Measurements from ENCODE around the gene SMURF1. TPM values are rescaled to one million over a fixed set of nuclear protein-coding genes. Genes with fewer than 3 reads are reported as not detected.

Gene SMURF1
- polyA plus RNA-seq, 3 donors from 2014 or later: 0.93 to 2.0 (median 1.2) TPM

DNA sequence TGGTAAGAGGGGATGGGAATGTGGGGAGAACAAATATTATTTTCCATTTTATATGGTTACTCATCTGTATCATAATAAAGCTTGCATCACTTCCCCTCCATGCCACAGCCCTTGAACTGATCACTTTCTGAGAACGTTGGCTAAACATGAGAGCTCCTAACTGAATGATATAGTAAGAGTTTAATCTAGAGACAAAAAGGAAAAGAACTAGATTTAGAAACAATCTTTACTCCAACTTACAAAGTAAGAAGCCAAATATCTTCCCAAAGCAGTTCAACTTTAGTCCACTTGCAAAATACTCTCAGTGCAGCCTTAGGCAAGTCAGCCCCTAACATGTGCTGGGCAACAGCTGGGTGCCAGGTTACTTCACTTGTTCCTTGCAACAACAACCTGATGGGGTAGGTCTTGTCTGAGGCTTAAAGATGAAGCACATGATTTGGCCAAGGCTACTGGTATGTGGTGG is 20.3 kb downstream of the SMURF1 start:
- no peak overlapping the region for H3K4me3 Mint-ChIP-seq
- H3K36me3 Mint-ChIP-seq: peaks cover 0 to 8% (median 3%) of the 10 kb centered on the region in 3 donors
- peaks cover 57 to 70% of the 10 kb centered on the region in 2 donors for H3K4me1 Mint-ChIP-seq
- H3K27me3 Mint-ChIP-seq (ENCODE audit: low read depth in 3 of 3): no peaks in the 10 kb centered on the region
- H3K9me3 Mint-ChIP-seq: no peaks in the 10 kb centered on the region
- no peak for DNase-seq
- peak overlapping the region in 2 of 6 donors; percentile 28 to 40 for H3K27ac Mint-ChIP-seq

- Mint-ChIP-seq H3K36me3 (peaks cover 0 to 13% (median 3%) of the 10 kb centered on the region in 3 donors), H3K27me3 (ENCODE audit: low read depth in 3 of 3) (no peaks in the 10 kb centered on the region), H3K4me1 (peaks cover 57 to 77% of the 10 kb centered on the region in 2 donors)
These were observed 21.1 kb downstream of the SMURF1 start for GRCh38 chr7:99122762-99123161.

DNA sequence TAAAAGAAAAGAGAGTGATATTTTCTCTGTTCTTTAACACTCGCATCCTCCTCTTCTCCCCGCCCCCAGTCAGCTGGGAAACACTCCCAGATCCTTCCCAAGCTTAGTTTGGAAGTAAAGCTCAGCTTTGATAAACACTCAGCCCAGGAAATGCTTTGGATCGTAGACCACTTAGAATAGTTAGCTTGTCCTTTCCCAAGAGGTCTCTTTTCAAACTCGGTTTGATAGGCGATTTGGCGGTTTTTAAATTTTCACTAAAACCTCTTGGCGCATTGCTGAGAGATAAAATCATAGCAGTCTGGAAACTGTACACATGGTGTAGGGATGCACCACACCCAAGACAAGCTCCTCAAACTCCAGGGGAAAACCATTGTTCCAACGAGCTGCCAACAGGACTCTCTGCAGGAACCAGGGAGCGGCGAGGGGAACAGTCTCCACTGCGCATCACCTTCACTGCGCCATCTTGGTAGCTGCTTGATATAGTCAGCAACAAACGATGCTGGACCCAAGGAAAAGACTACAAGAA is 22.3 kb downstream of the SMURF1 start:
- Mint-ChIP-seq H3K4me3 (no peak overlapping the region), H3K27me3 (ENCODE audit: low read depth in 3 of 3) (no peaks in the 10 kb centered on the region), H3K27ac (no peak overlapping the region), H3K36me3 (peaks cover 0 to 13% (median 3%) of the 10 kb centered on the region in 3 donors), H3K4me1 (peaks cover 50 to 69% of the 10 kb centered on the region in 2 donors), H3K9me3 (no peaks in the 10 kb centered on the region)
- DNase-seq: no peak

More at GRCh38 chr7:99122762-99123161, 21.1 kb downstream of the SMURF1 start:
- no peak for DNase-seq
- Mint-ChIP-seq H3K9me3 (no peaks in the 10 kb centered on the region), H3K4me3 (no peak overlapping the region), H3K27ac (no peak overlapping the region)

DNA sequence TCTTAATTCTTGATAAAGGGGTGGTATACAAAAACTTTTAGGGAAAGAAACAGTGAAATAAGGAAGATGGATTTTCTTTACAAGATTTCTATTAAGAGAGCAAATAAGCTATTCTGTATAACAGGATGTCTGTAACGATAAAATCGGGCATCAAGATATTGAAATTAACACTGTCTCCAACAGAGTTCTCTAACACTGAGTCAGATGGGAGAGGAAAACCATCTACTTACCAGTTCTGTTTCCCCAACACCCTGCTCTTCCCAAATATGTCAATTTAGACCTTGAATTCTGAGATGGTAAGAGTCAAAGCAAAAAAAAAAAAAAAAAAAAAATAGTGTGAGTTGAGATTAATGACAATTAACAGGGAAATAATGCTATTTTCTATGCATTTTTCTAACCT is 23.0 kb downstream of the SMURF1 start:
- Mint-ChIP-seq H3K27ac (no peak overlapping the region), H3K9me3 (no peaks in the 10 kb centered on the region), H3K4me3 (no peak overlapping the region), H3K4me1 (peaks cover 50 to 74% of the 10 kb centered on the region in 2 donors), H3K36me3 (peaks cover 0 to 13% (median 3%) of the 10 kb centered on the region in 3 donors), H3K27me3 (ENCODE audit: low read depth in 3 of 3) (no peaks in the 10 kb centered on the region)
- no peak for DNase-seq

- H3K27me3 Mint-ChIP-seq (ENCODE audit: low read depth in 3 of 3): no peaks in the 10 kb centered on the region
- H3K9me3 Mint-ChIP-seq: no peaks in the 10 kb centered on the region
- H3K4me3 Mint-ChIP-seq: no peak overlapping the region
- no peak for DNase-seq
- no peak overlapping the region for H3K27ac Mint-ChIP-seq
- H3K4me1 Mint-ChIP-seq: peaks cover 48 to 74% of the 10 kb centered on the region in 2 donors
- peaks cover 0 to 13% (median 3%) of the 10 kb centered on the region in 3 donors for H3K36me3 Mint-ChIP-seq
These were observed 23.4 kb downstream of the SMURF1 start for GRCh38 chr7:99120501-99120900.

GRCh38 chr7:99118077-99118476 is 25.8 kb downstream of the SMURF1 start:
- DNase-seq: no peak
- Mint-ChIP-seq H3K36me3 (peaks cover 0 to 16% (median 7%) of the 10 kb centered on the region in 3 donors), H3K4me3 (no peak overlapping the region), H3K27ac (no peak overlapping the region), H3K9me3 (no peaks in the 10 kb centered on the region), H3K27me3 (ENCODE audit: low read depth in 3 of 3) (no peaks in the 10 kb centered on the region), H3K4me1 (peaks cover 39 to 65% of the 10 kb centered on the region in 2 donors)

GRCh38 chr7:99116144-99116543 is 27.8 kb downstream of the SMURF1 start:
- Mint-ChIP-seq H3K27me3 (ENCODE audit: low read depth in 3 of 3) (no peaks in the 10 kb centered on the region), H3K27ac (no peak overlapping the region), H3K36me3 (peaks cover 3 to 18% (median 4%) of the 10 kb centered on the region in 3 donors), H3K4me1 (peaks cover 47 to 77% of the 10 kb centered on the region in 2 donors), H3K9me3 (no peaks in the 10 kb centered on the region), H3K4me3 (no peak overlapping the region)
- DNase-seq: no peak

DNA sequence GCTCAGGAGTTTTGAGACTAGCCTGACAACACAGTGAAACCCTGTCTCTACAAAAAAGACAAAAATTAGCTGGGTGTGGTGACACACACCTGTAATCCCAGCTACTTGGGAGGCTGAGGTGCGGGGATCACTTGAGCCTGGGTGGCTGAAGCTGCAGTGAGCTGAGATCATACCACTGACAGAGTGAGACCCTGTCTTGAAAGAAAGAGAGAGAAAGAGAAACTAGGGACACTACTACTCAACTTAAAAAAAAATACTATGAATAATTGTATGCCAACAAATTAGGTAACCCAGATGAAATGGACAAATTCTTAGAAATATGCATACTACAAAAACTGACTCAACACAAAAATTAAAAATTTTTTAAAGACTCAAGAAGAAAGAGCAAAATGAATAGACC is 28.5 kb downstream of the SMURF1 start:
- Mint-ChIP-seq H3K9me3 (no peaks in the 10 kb centered on the region), H3K27me3 (ENCODE audit: low read depth in 3 of 3) (no peaks in the 10 kb centered on the region), H3K4me3 (no peak overlapping the region), H3K36me3 (peaks cover 3 to 17% (median 4%) of the 10 kb centered on the region in 3 donors), H3K27ac (no peak overlapping the region), H3K4me1 (peaks cover 45 to 76% of the 10 kb centered on the region in 2 donors)
- no peak for DNase-seq

GRCh38 chr7:99112979-99113378 is 30.9 kb downstream of the SMURF1 start:
- Mint-ChIP-seq H3K27me3 (ENCODE audit: low read depth in 3 of 3) (peaks cover 0 to 3% (median 3%) of the 10 kb centered on the region in 3 donors), H3K27ac (no peak overlapping the region), H3K4me3 (no peak overlapping the region), H3K4me1 (peaks cover 51 to 79% of the 10 kb centered on the region in 2 donors), H3K9me3 (no peaks in the 10 kb centered on the region), H3K36me3 (peaks cover 3 to 6% (median 4%) of the 10 kb centered on the region in 3 donors)
- no peak for DNase-seq

- peaks cover 60 to 86% of the 10 kb centered on the region in 2 donors for H3K4me1 Mint-ChIP-seq
- H3K27me3 Mint-ChIP-seq (ENCODE audit: low read depth in 3 of 3): peaks cover 0 to 3% (median 3%) of the 10 kb centered on the region in 3 donors
- no peak overlapping the region for H3K4me3 Mint-ChIP-seq
- H3K36me3 Mint-ChIP-seq: peaks cover 3 to 6% (median 4%) of the 10 kb centered on the region in 3 donors
- peak overlapping the region in 4 of 6 donors; percentile 15 to 74 (median 38) for H3K27ac Mint-ChIP-seq
- no peak for DNase-seq
- H3K9me3 Mint-ChIP-seq: no peaks in the 10 kb centered on the region
These were observed 31.8 kb downstream of the SMURF1 start for GRCh38 chr7:99112097-99112496.

DNA sequence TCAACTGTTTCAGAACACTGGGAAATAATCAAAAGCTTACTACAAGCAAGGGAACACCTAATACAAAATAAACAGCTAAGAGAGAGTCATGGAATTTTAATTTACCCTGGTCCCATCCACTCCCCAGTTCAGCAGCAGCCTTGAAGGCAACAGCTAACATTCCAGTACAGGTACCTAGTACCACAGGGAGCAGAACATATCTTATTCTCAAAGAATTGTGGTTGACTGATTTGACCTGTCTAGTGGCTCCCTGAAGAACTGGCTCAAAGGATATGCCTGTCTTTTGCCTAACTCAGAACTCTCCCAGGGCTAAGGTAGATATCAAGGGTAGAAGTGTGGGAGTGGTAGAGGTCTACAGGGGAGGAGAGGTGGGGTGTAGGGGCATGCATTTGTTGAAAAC is 32.3 kb downstream of the SMURF1 start:
- no peaks in the 10 kb centered on the region for H3K9me3 Mint-ChIP-seq
- H3K36me3 Mint-ChIP-seq: peaks cover 3 to 6% (median 4%) of the 10 kb centered on the region in 3 donors
- H3K27me3 Mint-ChIP-seq (ENCODE audit: low read depth in 3 of 3): peaks cover 0 to 3% (median 3%) of the 10 kb centered on the region in 3 donors
- H3K4me1 Mint-ChIP-seq: peaks cover 63 to 87% of the 10 kb centered on the region in 2 donors
- no peak for DNase-seq
- no peak overlapping the region for H3K4me3 Mint-ChIP-seq
- peak overlapping the region in 4 of 6 donors; percentile 15 to 74 (median 38) for H3K27ac Mint-ChIP-seq

DNA sequence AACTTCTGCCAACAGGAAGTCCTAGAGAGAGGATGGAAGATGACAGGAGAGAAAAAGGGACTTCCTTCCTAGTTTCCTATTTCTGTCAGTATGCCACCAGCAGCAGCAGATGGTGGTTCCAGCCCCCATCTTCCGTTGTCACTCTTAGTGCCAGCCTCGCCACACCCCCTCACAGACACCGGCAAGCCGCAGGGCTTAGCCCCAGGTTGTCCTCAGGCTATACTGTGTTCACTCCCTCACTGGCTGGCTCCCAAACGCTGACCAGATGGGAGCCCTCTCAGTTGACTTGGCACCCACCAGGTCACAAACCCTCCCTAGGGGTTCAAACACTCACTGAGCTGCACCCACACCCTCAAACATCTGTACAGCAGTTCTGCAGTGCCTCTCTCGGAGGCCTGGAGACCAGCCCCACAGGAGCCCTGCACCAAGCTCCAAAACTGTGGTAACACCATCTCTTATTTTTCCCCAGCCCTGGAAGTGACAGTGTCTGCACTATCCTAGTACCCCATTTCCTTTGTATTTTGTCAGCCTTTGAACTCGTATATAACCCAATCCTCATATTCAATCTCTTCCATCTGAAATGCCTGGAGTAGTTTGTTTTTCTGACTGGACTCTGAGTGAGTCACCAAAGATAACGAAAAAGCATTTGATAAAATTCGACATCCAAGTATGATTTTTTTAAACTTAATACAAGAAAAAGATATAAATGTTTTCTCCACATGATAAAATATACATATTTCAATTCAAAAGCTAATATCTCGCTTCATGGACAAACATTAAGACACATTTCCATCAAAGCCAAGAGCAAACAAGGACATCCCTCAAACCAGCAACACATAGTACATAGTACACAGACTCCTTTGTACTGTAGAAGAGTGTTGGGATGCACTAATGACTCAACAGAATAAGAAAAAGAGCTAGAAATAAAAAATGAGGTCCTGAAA is 34.5 kb downstream of the SMURF1 start:
- Mint-ChIP-seq H3K4me1 (peaks cover 58 to 83% of the 10 kb centered on the region in 2 donors), H3K27ac (peak overlapping the region in 5 of 6 donors; percentile 0 to 62 (median 21)), H3K36me3 (peaks cover 3 to 6% (median 4%) of the 10 kb centered on the region in 3 donors), H3K9me3 (no peaks in the 10 kb centered on the region), H3K27me3 (ENCODE audit: low read depth in 3 of 3) (peaks cover 0 to 3% (median 3%) of the 10 kb centered on the region in 3 donors), H3K4me3 (peak overlapping the region in 4 of 5 donors; percentile 29 to 50 (median 49))
- peak; percentile 7 to 12 (median 8) for DNase-seq

DNA sequence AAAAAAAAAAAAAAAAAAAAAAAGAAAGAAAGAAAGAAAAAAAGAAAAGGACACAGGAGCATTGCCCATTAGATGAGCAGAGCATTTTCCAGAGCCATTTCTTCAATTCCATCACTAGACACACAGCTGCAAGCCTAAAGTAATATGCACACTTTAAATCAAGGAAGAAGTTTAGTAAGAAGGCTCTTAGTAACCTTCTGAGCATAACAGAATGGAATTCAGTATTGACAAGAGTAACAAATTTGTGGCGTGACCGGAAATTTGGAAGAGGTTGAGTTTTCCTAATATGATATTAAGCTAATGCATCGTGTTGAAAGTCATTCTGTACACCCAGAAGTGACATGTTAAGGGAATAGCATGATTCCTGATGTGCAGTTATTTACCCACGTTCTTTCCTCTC is 35.3 kb downstream of the SMURF1 start:
- H3K4me1 Mint-ChIP-seq: peaks cover 56 to 87% of the 10 kb centered on the region in 2 donors
- no peak overlapping the region for H3K4me3 Mint-ChIP-seq

DNA sequence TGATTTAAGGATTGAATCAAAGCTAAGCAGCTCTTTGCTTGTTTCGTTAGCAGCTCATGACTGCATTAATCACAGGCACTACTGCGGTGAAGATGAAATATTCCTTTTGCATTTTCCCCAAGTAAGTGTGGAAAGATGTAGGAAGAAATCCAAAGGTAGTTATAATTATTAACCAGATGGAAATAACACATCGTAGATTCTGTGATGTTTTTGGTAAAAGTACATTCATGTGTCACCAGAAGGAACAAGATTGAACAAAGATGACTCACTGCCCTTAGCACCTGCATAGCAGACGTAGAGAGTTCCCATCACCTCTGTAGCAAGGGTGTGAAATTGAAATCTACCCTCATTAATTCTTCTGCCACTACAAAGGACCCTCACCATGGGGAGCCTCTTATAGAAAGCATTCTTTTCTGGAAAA is 37.1 kb downstream of the SMURF1 start:
- H3K36me3 Mint-ChIP-seq: no peaks in the 10 kb centered on the region
- no peak overlapping the region for H3K4me3 Mint-ChIP-seq
- H3K27ac Mint-ChIP-seq: no peak overlapping the region
- DNase-seq: no peak
- H3K4me1 Mint-ChIP-seq: peaks cover 45 to 79% of the 10 kb centered on the region in 2 donors
- peaks cover 0 to 3% (median 3%) of the 10 kb centered on the region in 3 donors for H3K27me3 Mint-ChIP-seq (ENCODE audit: low read depth in 3 of 3)
- no peaks in the 10 kb centered on the region for H3K9me3 Mint-ChIP-seq

More for the DNA sequence above, 35.3 kb downstream of the SMURF1 start:
- H3K27me3 Mint-ChIP-seq (ENCODE audit: low read depth in 3 of 3): peaks cover 0 to 3% (median 3%) of the 10 kb centered on the region in 3 donors
- peaks cover 3 to 6% (median 4%) of the 10 kb centered on the region in 3 donors for H3K36me3 Mint-ChIP-seq
- no peak overlapping the region for H3K27ac Mint-ChIP-seq
- no peaks in the 10 kb centered on the region for H3K9me3 Mint-ChIP-seq
- no peak for DNase-seq
